ENCODE data around the gene FTH1.

The FTH1 gene

GRCh38 chr11:61928606-61929005 lies 38.8 kb downstream of the FTH1 start:
- no peak overlapping the region for H3K4me3 ChIP-seq (ENCODE audit: low read depth, low read length)
- no peaks in the 10 kb centered on the region for H3K27me3 ChIP-seq (replicated peaks)
- no peaks in the 10 kb centered on the region for H3K36me3 ChIP-seq (replicated peaks)
- TF ChIP-seq, protein P1, sequence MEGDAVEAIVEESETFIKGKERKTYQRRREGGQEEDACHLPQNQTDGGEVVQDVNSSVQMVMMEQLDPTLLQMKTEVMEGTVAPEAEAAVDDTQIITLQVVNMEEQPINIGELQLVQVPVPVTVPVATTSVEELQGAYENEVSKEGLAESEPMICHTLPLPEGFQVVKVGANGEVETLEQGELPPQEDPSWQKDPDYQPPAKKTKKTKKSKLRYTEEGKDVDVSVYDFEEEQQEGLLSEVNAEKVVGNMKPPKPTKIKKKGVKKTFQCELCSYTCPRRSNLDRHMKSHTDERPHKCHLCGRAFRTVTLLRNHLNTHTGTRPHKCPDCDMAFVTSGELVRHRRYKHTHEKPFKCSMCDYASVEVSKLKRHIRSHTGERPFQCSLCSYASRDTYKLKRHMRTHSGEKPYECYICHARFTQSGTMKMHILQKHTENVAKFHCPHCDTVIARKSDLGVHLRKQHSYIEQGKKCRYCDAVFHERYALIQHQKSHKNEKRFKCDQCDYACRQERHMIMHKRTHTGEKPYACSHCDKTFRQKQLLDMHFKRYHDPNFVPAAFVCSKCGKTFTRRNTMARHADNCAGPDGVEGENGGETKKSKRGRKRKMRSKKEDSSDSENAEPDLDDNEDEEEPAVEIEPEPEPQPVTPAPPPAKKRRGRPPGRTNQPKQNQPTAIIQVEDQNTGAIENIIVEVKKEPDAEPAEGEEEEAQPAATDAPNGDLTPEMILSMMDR (IDR thresholded peaks at IDR 0.05; ENCODE audit: low read depth, low read length, missing control alignments), result no peak
- no peak overlapping the region for H3K27ac ChIP-seq
- DNase-seq, result no peak
- in situ Hi-C loops (cut with HindIII; ENCODE audit: low pct_ligation_motif_present, low sequenced_read_pairs), result no loop called here

GRCh38 chr11:61927501-61927900 lies 39.9 kb downstream of the FTH1 start:
- no peak overlapping the region for H3K4me3 ChIP-seq (ENCODE audit: low read depth, low read length)
- in situ Hi-C loops (cut with HindIII; ENCODE audit: low pct_ligation_motif_present, low sequenced_read_pairs), result no loop called here

DNA sequence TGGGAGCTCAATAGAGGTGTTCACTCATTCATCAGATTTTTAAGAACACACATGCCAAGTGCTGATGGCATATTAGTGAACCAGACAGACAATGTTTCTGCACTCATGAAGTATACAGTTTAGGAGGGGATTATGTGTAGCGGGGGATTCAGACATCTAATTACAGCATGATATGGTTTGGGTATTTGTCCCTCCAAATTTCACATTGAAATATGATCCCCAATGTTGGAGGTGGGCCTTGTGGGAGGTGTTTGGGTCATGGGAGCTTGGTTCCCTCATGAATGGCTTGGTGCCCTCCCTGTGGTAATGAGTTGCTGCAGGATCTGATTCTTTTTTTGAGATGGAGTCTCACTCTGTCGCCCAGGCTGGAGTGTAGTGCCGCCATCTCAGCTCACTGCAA lies 41.2 kb downstream of the FTH1 start:
- H3K27me3 ChIP-seq (replicated peaks), result no peaks in the 10 kb centered on the region
- H3K27ac ChIP-seq, result no peak overlapping the region
- TF ChIP-seq, protein P1 (IDR thresholded peaks at IDR 0.05; ENCODE audit: low read depth, low read length, missing control alignments), result no peak
- H3K36me3 ChIP-seq (replicated peaks), result no peaks in the 10 kb centered on the region
- in situ Hi-C loops (cut with HindIII; ENCODE audit: low pct_ligation_motif_present, low sequenced_read_pairs), result no loop called here
- no peak for DNase-seq
- H3K4me3 ChIP-seq (ENCODE audit: low read depth, low read length), result no peak overlapping the region

More at GRCh38 chr11:61927501-61927900, 39.9 kb downstream of the FTH1 start:
- TF ChIP-seq, protein P1 (IDR thresholded peaks at IDR 0.05; ENCODE audit: low read depth, low read length, missing control alignments), result no peak
- Histone ChIP-seq H3K27me3 (replicated peaks) (no peaks in the 10 kb centered on the region), H3K27ac (no peak overlapping the region), H3K36me3 (replicated peaks) (no peaks in the 10 kb centered on the region)
- DNase-seq, result peak; percentile 19

DNA sequence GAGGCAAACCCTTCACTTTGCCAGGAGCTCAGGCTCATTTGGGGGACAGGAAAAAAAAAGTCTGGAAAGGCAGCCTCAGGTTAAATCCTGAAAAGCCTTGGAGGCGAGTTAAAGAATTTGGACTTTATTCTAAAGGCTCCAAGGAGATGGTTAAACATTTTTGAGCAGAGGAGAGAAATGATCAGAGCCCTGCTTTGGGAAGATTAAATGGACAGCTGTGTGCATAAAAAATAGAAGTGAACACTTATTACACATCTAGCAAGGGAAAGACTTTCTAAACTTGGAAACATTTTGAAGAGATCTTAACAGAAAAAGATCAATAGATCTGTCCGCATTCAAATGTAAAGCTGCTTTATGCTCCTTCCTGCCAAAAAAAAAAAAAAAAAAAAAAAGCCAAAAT lies 41.7 kb downstream of the FTH1 start:
- H3K27ac ChIP-seq, result no peak overlapping the region
- no peak overlapping the region for H3K4me3 ChIP-seq (ENCODE audit: low read depth, low read length)
- DNase-seq, result no peak
- TF ChIP-seq, protein P1 (IDR thresholded peaks at IDR 0.05; ENCODE audit: low read depth, low read length, missing control alignments), result no peak
- no peaks in the 10 kb centered on the region for H3K36me3 ChIP-seq (replicated peaks)
- H3K27me3 ChIP-seq (replicated peaks), result no peaks in the 10 kb centered on the region
- in situ Hi-C loops (cut with HindIII; ENCODE audit: low pct_ligation_motif_present, low sequenced_read_pairs), result no loop called here

DNA sequence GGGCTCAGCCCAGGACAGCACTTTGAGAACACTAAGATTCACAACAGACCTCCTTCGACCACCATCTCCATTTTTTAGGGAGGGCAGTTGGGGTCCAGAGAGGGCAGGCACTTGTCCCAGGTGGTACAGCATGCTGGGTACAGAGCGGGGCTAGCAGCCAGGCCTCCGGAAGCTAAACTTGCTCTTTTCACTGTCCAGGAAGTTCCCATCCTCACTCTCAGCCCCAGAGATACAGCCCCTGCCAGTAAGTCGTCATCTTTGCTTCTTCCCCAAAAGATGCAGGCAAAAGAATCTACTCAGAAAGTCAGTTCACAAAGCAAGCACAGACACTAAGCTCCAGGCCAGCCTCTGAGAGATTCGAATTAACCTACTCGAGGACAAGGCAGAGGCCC lies 43.4 kb downstream of the FTH1 start:
- Histone ChIP-seq H3K27me3 (replicated peaks) (peaks cover 4% of the 10 kb centered on the region), H3K27ac (no peak overlapping the region), H3K4me3 (ENCODE audit: low read depth, low read length) (no peak overlapping the region), H3K36me3 (replicated peaks) (no peaks in the 10 kb centered on the region)
- TF ChIP-seq, protein P1 (IDR thresholded peaks at IDR 0.05; ENCODE audit: low read depth, low read length, missing control alignments), result no peak
- DNase-seq, result no peak
- in situ Hi-C loops (cut with HindIII; ENCODE audit: low pct_ligation_motif_present, low sequenced_read_pairs), result loop anchor here (25.0 kb wide), 1 partner anchor 188 kb away; the partner anchor contains the start of gene INCENP
